HG03159 (cell line): Measurements from ENCODE around the gene WDR18.
A peak's percentile ranks its signal among the peaks of the same experiment; 100 is the strongest.

Experiments
- ATAC-seq: cut with Tn5 transposase; IDR thresholded peaks from one replicate; pipeline ENCODE4 v1.9.1; 2021; ENCODE audit warnings: mild to moderate bottlenecking, moderate library complexity; ENCODE audit not compliant: unreplicated experiment

The WDR18 gene

GRCh38 chr19:964761-965694, 19.1 kb upstream of the WDR18 start:
- ATAC-seq: no peak

GRCh38 chr19:966485-967088, 17.6 kb upstream of the WDR18 start:
- no peak for ATAC-seq

GRCh38 chr19:970695-971094, 13.4 kb upstream of the WDR18 start:
- ATAC-seq: no peak

DNA sequence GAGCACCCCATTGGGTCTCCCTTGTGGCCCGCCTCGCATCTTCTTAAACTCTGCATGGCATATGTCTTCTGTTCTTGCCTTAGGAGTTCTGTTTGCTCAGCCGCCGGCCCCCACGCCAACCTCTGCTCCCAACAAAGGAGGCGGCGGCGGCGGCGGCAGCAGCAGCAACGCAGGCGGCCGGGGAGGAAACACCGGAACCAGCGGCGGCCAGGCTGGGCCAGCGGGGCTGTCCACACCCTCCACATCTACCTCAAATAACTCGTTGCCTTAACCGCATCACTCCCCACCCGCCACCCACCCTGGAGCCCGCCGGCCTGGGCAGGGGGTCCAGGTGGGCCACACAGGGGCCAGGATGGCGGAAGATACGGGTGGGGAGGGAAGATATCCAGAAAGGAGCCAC, 12.3 kb upstream of the WDR18 start:
- no peak for ATAC-seq

DNA sequence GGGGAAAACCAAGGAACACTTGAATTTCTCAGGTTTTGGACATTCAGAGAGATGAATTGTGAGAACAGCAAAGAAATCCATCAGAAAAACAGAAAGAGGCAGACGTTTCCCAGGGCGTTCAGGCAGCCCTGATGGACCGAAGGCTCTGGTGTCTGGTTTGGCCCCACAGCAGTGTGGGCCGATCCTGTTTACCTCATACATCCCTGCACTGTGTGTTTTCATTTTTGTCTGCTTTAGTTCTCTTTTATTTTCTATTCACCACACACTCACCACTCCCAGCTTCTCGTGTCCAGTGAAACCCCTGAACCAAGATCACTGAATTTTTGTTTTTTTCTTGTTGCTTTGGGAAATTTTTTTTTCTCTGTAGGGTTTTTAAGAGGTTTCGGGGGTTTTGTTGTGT, 11.9 kb upstream of the WDR18 start:
- no peak for ATAC-seq

- no peak for ATAC-seq
Observed at GRCh38 chr19:973726-974563, 10.2 kb upstream of the WDR18 start.

GRCh38 chr19:974564-975257, 9.4 kb upstream of the WDR18 start:
- no peak for ATAC-seq

- ATAC-seq: no peak
Observed at GRCh38 chr19:976476-976875, 7.7 kb upstream of the WDR18 start.

DNA sequence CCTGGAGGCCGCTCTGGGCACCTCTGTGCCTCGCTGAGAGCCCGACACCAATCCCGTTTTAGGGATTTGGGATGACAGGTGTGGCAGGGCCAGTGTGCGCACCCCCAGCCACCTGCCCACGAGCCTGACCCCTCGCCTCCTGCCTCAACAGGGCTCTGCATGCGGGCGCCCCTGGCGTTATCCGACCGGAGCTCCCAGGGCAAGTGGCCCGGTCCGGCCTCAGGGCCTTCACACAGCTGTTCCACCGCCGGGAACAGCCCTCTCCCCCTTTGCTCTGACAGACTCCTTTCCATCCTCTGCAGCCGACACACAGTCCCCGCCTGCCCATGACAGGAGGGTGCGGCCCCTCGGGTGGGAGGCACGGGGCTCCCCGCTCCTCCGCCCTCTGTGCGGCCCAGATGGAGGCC, 7.1 kb upstream of the WDR18 start:
- ATAC-seq: no peak

DNA sequence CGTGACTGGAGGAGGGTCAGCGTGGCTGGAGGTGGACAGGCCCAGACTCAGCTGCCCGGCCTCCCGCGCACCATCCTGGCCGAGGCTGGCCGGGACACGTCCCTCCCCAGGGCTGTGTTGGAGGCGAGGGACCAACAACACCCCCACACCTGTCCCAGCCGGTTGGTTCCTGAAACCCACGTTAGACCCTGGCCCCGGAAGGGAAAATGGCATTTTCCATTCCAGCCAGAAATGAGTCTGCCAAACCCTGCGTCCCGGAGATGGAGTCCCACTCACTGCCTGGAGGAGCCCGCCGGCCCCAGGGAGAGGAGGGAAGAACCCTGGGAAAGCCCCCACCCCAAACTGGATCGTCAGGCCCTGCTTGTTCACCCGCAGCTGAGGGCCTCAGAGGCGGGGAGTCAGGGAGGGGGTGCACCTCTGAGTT, 4.8 kb upstream of the WDR18 start:
- no peak for ATAC-seq

DNA sequence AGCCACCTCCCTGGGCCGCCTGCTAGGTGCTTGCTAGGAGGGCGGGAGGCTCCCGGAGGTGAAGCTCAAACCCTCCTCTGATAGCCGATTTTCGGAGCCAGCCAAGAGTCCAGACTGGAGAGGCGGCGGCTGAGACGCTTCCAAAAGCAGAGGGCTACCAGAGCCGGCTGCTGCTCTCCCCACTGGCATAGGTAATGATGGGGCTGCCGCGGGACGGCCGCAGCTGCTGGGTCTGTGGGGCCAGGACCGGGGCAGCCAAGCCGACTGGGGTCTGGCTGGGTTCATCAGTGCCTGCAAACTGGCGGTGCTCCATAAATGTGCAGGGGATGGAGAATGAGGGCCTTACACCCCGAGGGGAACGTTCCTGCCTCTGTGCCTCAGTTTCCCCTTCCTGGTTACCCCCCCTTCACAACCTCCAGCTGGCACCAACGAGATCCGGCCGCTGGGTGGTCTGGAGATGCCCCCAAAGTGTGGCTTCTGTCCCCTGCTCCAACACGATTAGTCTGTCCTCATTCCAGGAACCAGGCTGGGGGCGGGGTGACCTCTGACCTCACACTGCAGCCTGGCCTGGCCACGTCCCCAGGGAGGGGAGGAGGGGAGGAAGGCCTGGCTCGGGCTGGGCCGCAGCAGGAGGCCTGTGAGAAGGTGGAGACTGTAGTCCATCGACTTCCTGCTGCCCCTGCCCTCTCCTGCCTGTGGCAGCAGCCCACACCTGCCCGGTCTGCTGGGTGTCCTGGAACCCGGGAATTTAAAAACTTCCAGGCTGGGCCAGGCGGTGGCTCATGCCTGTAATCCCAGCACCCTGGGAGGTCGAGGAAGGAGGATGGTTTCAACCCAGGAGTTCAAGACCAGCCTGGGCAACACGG, 3.8 kb upstream of the WDR18 start:
- no peak for ATAC-seq

GRCh38 chr19:982567-983170, 1.5 kb upstream of the WDR18 start:
- ATAC-seq: peak; percentile 41

DNA sequence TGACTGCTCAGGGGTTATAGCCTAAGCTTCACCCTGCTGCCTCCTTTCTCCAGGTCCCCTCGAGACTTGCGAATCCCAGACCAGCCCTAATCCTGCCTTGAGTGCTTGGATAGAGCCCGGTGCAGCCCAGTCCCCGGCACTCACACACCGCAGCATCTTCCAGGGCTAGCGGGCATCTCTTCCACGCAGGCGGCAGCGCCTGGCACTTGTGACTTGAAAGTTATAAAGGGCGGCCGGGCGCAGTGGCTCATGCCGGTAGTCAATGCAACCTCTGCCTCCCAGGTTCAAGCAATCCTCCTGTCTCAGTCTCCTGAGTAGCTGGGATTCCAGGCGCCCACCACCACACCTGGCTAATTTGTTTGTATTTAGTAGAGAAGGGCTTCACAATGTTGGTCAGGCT, 1.9 kb downstream of the WDR18 start:
- no peak for ATAC-seq

DNA sequence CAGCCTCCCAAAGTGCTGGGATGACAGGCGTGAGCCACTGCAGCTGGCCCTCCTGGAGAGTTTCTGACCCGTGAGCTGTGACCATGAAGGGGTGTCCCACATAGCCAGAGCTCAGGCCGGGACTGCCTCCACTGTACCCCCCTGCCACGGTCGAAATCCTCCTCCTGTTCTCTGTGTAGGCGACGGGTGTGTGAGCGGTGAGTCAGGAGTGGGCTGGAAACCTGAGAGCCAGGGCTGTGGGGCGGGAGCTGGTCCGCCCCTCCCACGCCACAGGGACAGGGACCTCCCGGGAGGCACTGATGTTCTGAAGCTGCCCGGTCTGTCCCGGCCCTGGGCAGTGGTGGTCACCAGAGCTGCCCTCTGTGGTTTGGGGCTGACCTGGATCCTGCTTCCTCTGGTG, 3.9 kb downstream of the WDR18 start:
- ATAC-seq: no peak

DNA sequence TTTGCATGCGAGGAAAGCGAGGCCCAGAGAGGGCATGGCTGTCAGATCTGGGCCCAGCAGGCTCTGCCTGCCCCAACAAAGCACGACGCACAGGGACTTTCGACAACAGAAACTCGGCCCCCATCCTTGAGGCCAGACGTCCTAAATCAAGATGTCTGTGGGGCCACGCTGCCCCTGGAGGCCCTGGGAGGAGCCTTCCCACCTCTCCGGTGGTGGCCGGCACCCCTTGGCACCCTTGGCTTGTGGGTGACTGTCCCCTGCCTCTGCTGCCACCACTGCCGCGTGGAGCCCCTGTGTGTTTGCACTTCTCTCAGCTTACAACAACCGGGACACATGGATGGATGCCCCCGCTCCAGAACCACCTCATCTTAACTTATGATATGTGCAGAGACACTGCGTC, 4.4 kb downstream of the WDR18 start:
- no peak for ATAC-seq

DNA sequence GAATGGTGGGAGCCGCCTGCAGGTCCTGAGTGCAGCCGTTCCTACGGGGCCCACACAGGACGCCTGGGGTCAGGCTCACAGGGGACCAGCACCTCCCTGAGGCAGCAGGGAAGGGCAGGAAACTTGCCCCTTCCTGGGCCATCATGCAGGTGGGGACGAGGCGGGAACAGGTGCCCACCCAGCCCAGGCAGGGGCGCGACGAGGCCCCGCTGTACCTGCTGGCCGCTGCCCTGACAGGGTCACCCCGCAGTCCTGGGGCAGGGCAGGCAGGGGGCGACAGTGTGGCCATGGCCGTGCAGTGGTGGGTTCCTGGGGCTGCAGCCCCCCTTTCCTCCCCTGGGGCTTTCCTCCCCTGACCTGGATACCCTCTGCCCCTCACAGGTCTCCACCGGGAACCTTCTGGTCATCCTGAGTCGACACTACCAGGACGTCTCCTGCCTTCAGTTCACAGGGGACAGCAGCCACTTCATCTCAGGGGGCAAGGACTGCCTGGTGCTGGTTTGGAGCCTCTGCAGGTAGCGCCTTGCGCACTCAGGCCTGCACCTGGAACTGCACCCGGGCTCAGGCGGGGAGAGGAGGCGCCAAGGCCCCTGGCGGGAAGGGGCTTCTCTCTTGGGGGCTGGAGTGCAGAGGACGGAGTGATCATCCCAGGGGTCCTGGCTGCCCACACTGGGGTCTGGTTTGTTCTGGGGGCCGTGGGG, 5.4 kb downstream of the WDR18 start:
- ATAC-seq: no peak

GRCh38 chr19:990119-990571, 6.0 kb downstream of the WDR18 start:
- no peak for ATAC-seq

DNA sequence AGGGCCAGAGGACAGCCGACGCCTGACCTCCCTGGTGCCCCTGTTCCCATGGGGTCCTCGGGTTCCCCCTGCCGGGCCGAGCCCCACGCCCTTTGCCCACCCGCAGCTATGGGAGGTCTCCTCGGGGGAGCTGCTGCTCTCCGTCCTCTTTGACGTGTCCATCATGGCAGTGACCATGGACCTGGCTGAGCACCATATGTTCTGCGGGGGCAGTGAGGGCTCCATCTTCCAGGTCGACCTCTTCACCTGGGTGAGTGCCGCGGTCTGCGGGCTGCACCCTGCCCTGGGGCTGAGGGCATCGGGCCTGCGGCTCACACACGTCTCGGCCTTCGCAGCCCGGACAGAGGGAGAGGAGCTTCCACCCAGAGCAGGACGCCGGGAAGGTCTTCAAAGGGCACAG, 6.6 kb downstream of the WDR18 start:
- no peak for ATAC-seq
